ENCODE measurements around the gene DYNLRB1.

DYNLRB1 gene

DNA sequence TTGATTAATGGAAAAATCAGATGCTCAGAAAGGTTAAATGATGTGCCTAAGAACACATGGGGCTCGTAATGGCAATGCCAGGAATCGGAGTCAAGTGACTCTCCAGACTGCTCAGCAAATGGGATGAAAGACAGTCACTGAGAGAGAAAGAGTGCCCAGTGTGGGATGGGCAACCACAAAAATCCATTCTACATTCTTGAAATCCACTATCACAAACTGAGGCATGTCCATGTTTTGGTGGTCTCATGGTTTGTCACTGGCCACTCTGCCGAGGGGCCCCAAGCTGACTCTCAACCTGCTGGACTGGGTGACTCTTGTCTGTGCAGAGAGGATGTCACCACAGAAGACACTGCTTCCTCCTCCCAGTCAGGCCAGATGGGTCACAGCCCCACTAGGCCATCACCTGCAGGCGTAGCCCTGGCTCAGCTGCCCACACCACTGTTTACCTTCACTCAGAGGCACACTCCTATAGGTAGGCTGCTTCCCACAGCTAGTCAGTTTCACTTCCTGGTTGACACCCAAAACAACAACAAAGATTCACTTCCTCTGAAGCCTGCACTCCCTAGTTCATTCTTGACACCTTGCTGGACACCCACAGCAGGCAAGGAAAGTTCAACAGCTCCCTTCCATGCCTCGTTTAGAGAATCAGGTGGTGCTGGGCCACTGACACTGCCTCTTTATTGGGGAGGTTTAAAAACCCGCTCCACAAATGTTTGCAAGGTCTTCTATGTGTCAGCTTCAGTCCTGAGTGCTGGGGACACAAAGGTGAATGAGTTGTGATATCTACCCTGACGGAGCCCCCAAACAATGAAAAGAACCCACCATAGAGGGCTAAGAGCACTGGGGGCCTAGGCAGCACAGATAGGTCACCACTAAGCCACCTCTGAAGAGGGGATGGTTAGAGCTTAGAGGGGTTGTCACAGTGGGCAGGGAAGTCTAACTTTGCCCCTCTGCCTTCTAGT lies 64.0 kb downstream of the DYNLRB1 start:
- DNase-seq = no peak

DNA sequence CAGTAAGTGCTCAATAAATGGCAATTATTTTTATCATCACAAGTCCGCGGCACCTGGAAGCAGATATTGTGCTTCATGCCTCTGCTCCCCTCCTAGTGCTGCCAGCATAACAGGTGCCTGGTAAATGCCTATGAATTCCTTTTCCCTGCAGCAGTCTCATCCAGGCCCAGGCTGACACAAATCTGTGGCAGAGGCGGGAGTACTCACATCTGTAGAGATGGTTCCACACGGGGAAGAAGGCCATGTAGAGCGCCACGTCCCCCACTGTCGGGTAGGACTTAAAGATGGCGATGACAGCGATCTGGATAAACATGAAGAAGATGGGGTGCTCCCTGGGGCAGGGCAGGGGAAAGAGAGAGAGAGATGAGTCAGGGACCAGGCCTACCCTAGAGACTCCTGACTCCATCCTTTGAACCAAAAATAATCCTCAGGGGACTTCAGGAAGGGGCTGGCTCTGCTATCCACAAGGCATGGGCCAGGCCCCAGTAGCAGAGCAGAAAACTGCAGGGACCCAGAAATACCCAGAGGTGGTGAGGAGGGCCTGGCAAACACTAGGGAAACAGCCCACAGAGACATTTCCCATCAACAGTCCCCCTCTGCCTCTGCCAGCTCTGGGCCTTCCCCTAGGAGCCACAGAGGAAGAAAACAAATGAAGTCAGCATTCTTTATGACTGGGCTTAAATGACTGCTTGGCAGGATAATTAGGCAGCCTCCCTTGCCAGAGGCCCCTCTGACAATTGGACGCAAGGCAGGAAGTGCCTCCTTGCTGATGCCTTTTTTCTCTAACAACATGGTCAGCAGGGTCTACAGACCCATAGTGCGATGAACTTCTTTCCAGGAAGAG lies 65.3 kb downstream of the DYNLRB1 start:
- DNase-seq = no peak

DNA sequence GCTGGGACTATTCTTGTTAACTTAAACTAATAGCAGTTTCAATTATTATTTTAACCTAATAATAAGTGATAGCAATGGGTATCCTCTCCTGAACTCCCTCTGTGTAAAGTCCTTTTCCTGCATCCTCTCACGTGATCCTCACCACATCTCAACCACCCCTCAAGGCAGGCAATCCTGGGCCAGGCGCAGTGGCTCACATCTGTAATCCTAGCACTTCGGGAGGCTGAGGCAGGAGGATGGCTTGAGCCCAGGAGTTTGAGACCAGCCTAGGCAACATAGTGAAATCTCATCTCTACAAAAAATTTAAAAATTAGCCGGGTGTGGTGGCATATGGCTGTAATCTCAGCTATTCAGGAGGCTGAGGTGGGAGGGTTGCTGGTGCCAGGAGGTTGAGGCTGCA lies 66.0 kb downstream of the DYNLRB1 start:
- DNase-seq = no peak

DNA sequence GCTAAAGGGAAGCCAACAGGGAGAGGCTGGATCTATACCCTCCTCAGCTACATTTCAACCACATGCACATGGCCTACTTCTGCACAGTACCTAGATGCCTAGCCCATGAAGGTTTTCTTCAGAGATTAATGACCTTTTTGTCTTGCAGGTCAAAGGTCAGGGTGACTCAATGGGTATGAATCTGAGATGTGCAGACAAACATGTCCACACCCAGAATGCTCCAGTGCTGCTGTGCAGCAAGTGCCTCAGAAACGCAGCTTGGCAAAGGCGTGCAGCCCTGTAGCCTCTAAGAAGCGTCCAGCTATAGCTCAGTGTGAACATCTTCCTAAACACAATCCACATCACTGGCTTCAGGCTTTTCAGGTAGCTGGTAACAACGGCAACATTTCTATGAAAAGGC lies 66.7 kb downstream of the DYNLRB1 start:
- no peak for DNase-seq

DNA sequence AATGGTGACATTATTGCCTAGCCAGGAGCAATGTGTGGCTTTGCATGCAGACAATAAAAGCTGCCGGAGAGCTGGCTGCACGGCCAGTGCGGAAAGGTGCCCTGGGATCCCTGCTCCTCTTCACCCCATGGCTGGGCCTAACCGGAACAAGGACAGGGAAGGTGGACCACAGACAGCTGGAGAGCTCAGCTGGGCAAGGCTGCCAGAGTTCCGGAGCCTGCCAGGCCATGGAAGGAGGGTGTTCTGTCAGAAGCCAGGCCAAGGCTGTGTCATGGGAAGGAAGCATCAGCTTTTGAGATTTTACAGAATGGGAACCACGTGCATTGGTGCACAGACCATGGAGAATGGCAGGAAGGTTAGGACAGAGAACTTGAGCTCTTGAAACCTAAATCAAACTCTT lies 67.3 kb downstream of the DYNLRB1 start:
- DNase-seq = no peak

DNA sequence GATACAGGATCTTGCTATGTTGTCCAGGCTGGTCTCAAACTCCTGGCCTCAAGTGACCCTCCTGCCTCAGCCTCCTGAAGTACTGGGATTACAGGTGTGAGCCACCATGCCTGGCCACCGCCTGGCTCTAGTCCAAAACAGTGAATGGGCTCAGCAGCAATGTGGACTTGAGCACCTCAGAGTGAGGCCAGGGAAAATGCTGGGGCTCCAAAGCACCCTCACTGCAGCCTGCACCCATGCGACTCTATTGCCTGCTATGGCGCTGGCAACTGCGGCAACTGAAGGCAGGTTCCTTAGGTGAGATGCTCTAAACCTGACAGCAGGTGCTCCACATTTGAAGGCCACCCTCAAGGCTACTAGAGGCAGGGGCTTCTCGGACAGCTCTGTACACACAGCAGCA lies 68.8 kb downstream of the DYNLRB1 start:
- DNase-seq = no peak

DNA sequence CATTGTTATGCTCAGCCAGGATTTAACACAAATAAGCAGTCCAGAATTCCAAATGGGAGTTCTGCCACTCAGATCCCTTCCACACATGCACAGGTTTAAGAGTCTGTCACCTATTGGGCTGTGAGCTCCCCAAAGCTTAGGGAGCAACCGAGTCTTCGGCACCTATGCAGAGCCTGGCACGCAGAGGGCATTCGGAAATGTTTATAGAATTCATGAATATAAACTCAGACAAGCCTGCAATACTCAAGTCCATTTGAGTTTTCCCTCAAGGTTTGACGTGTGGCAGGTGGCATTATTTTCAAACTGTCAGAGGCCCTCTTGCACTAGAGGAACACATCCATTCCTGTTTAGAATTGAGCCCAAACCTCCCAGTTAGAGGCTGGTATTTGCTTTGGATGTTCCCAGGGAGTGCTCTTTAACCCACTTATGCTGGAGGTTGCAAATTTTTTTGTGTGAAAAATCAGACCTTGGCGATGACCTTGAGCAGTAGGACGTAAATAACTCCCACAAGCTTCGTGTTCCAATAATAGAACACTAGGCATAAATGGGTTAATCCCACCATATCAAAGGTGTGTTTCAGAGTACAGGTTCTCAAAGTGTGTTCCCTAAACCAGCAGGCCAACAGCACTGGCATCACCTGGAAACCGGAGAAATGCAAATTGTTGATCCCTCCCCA lies 70.4 kb downstream of the DYNLRB1 start:
- DNase-seq = no peak

Data from cerebellar nuclear complex (tissue), 1 donor.